Body of pancreas (tissue), 4 donors: ENCODE data around the gene SLC39A7.

Experiments
- CTCF ChIP-seq, 7 experiments: fragments of 450-650 bp in 4 of 7; fragments of 200-600 bp in 3 of 7; sonication (generic) in 3 of 7; IDR thresholded peaks; one replicate each; pipeline ENCODE4 v1.5.1; 2016 to 2019; ENCODE audit warnings: antibody characterized with exemption in 7 of 7
- POLR2A ChIP-seq, 3 donors: fragments of 450-650 bp; IDR thresholded peaks; one replicate each; pipeline ENCODE4 v1.6.1; 2016; ENCODE audit warnings: antibody characterized with exemption in 3 of 3, mild to moderate bottlenecking in 2 of 3

GRCh38 chr6:33172688-33173534 lies 27.8 kb upstream of the SLC39A7 start:
- TF ChIP-seq CTCF (IDR thresholded peaks at IDR 0.05) (peak in 6 of 7 experiments; percentile 21 to 58 (median 44)), POLR2A (IDR thresholded peaks at IDR 0.05) (no peak)
